ENCODE results near the gene METTL25B.

The METTL25B gene

GRCh38 chr1:156726549-156727226, 1.6 kb upstream of the METTL25B start:
- no peak for DNase-seq (ENCODE audit: extremely low read depth, low read depth)

GRCh38 chr1:156727492-156727891, 777 bp upstream of the METTL25B start:
- H3K4me3 ChIP-seq (replicated peaks; ENCODE audit: low read depth, low read length) = peak overlapping the region; percentile 98
- DNase-seq (ENCODE audit: extremely low read depth, low read depth) = no peak
- TF ChIP-seq CTCF (IDR thresholded peaks at IDR 0.05; ENCODE audit: low read depth, low read length, missing control alignments) = no peak

More at GRCh38 chr1:156726549-156727226, 1.6 kb upstream of the METTL25B start:
- peak overlapping the region; percentile 98 for H3K4me3 ChIP-seq (replicated peaks; ENCODE audit: low read depth, low read length)
- peak; percentile 69 for TF ChIP-seq CTCF (IDR thresholded peaks at IDR 0.05; ENCODE audit: low read depth, low read length, missing control alignments)

- DNase-seq (ENCODE audit: extremely low read depth, low read depth) = peak; percentile 92
- TF ChIP-seq CTCF (IDR thresholded peaks at IDR 0.05; ENCODE audit: low read depth, low read length, missing control alignments) = no peak
- peak within 1 kb of the TSS; percentile 98 for H3K4me3 ChIP-seq (replicated peaks; ENCODE audit: low read depth, low read length)
These were observed 562 bp downstream of the METTL25B start, which contains the start of gene ISG20L2 for GRCh38 chr1:156728599-156729462. ISG20L2 (minus strand) TSS chr1:156728766; CDS start chr1:156727652, 1,114 bp downstream.

GRCh38 chr1:156733989-156734584, 5.8 kb downstream of the METTL25B start:
- no peak overlapping the region for H3K4me3 ChIP-seq (replicated peaks; ENCODE audit: low read depth, low read length)
- no peak for TF ChIP-seq CTCF (IDR thresholded peaks at IDR 0.05; ENCODE audit: low read depth, low read length, missing control alignments)
- no peak for DNase-seq (ENCODE audit: extremely low read depth, low read depth)

- no peak overlapping the region for H3K4me3 ChIP-seq (replicated peaks; ENCODE audit: low read depth, low read length)
- DNase-seq (ENCODE audit: extremely low read depth, low read depth) = no peak
- TF ChIP-seq CTCF (IDR thresholded peaks at IDR 0.05; ENCODE audit: low read depth, low read length, missing control alignments) = no peak
These were observed 10.1 kb downstream of the METTL25B start for GRCh38 chr1:156738407-156738806.

- H3K4me3 ChIP-seq (replicated peaks; ENCODE audit: low read depth, low read length) = no peak overlapping the region
- DNase-seq (ENCODE audit: extremely low read depth, low read depth) = no peak
- no peak for TF ChIP-seq CTCF (IDR thresholded peaks at IDR 0.05; ENCODE audit: low read depth, low read length, missing control alignments)
These were observed 10.6 kb downstream of the METTL25B start for GRCh38 chr1:156738916-156739315.

Measured in HFF-Myc (cell line).